Measurements from ENCODE around the gene DDA1.
"Not testable (repeated sequence)": the region's sequence is repeated elsewhere in the genome, so short reads cannot be mapped to it uniquely, and the experiment has no call there.

The DDA1 gene

DNA sequence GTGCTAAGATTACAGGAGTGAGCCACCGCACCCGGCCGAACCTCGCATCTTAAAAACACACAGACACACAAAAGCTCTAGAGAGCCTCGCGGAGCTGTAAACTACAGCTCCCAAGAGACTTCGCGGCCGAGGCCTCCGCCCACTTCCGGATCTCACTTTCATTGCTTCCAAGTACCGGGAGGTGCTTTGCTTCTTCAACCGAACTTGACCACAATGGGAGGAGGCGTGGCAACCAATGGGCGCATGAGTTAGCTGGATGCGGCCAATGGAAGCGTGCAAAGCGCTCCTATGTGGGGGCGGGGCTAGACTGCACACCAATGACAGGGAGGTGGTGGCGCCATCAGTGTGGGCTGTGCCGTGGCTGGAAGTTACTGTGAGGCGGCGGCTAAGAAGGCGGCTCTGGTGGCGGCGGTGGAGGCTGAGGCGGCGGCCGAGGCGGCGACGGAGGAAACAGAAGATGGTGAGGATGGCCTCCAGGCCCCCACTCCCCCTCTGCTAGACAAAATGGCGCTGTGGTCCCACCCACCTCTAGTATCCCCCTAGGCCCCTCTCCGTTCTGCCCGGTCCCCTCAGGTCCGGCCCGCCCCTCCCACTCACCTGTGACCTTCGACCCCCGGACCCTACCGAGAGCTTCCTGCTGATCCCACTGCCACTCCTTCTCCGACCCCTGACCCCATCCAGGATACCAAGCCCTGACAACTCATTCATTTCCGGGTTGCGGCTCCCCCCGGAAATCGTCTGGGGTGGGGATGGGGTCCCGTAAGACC, at the start of gene DDA1:
TSS of gene DDA1 (plus strand) at position 366 of the 767 bp plus-strand sequence. CDS start at position 458, 92 bp downstream.
- peak; percentile 100 for FAIRE-seq

DNA sequence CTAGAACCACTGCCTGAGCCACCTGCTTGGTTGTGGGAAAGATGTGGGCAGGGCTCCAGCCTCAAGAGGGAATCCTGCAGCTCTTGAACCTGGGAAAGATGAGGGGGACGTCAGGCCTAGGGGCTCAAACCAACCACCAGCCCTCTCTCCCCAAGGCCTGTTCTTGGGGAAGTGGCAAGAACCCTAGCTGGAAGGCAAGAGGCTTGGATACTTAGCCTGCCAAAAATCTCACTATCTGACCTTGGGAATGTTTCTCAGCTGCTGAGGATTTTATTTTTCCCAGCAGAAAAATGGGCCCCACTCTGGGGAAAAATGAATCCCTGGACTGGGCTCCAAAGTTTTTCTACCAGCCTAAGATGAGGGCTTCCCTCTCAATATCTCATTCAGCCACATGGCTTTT, 49.4 kb upstream of the DDA1 start:
- FAIRE-seq, result no peak

DNA sequence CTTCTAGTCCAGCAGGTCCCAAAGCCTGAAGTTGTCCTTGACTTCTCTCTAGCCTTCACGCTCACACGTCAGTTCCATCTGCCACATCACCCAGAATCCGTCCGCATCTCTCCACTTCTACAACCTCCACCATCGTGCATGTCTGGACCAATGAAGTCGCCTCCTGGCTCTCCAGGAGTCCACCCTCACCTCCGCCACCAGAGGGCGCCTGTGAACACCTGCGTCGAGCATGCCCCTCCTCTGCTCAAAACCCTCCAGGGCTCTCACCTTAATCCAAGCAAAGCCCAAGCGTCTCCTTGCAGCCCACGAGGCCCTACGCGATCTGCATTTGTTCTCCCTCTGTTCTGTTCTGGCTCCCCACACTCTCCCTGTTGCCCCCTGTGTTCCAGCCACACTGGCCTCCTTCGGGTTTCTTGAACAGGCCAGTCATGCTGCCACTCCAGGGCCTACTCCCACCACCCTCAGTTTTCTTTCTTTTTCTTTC, 48.5 kb upstream of the DDA1 start:
- FAIRE-seq, result no peak

DNA sequence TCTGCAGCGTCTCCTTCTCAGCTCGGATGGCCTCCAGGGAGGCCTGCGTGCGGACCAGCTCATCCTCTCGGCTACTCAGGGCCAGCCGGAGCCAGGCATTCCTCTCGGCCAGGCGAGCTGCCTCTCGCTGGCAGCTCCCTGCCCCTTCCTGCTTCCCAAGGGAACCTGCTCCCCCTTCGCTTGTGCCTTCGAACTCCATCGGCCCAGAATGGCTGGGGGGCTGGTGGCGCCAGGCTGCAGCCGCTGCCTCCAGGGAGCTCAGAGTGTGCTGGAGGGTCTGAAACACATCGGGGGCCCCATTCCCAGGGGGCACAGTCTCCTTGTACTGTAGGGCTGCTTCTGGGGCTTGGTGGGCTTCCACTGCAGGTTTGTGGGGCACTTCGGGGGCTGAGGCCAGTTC, 46.8 kb upstream of the DDA1 start:
- no peak for FAIRE-seq

DNA sequence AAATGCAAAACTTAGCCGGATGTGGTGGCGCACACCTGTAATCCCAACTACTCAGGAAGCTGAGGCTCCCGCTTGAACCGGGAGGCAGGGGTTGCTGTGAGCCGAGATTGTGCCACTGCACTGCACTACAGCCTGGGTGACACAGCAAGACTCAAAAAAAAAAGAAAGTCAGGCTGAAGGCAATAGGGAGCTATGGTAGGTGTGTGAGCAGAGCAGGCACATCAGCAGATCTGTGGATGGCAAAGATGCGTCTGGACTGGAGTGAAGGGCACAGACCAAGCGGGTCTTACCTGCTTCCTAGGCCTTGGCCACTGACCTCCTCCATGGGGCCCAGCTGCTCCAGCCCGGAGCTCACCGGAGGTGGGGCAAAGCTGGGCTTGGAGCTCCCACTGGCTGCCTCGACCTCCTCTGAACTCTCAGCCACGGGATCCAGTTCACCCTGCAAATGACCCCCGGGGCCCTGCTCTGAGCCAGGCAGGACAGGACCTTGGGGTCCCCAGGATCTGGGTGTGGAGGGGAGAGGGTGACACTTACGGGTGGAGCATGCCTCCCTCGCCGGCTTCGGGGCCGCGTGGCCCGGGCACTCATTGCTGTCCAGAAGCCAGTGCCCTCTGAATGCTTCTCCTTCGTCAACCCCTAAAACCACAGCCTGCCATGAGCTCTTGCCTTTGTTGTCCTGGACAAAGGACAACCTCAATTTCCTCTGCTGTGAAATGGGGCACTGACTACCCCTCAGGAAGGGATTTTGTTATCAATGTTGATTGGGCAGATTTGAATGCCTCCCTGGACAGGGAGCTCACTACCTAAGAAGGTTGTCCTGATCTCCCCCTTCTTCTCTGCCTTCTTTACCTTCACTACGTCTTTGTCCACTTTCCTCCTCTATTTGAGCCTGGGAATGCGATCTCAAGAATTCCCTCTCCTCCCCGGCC, 45.4 kb upstream of the DDA1 start:
- no peak for FAIRE-seq

DNA sequence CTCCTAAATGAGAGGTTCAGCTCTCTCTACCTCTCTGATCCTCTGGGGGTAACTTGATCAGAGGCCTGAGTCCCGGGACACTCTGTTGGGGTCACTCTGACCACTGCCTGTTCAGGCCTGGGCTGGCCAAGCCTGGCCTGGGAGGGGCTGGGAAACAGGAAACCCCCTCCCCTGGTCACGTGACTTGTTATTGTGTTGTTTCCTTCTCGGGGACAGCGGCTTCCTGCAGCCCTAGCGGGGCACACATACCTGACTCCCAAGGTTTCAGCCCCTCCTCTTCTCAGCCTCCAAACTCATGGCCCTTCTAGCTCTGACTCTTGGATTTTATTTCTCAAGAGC, 44.8 kb upstream of the DDA1 start, which contains the start of gene USHBP1:
TSS of gene USHBP1 (minus strand) at position 105 of the 339 bp plus-strand sequence. CDS start 446 bp downstream, outside the sequence.
- FAIRE-seq, result no peak

DNA sequence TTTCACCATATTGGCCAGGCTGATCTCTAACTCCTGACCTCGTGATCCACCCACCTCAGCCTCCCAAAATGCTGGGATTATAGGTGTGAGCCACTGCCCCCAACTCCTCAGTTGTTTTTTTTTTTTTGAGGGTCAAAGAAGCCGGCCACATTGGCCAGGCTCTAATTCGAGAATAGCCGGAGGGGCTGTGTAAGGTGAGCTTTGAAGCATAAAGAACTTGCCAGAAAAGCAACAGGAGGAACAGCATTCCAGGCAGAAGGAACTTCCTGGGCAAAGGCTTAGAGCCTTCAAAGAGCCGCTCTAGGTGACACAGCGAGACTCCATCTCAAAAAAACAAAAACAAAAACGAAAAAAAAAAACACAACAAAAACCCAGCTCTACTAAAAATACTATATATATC, 43.3 kb upstream of the DDA1 start:
- no peak for FAIRE-seq

DNA sequence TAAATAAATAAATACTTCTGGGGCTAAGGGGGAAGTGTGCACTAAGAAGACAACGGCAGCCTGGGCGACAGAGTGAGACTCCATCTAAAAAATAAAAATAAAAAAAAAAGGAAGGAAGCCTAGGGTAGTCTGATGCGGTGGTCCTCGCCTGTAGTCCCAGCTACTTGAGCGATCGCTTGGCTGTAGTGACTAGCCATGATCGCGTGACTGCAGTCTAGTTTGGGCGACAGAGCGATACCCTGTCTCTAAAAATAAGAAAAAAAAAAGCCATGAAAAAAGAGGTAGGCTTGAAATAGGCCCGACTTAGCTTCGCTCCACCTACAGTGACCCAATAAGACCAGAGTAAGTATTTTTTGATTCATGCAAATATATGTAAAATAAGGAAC, 42.8 kb upstream of the DDA1 start:
- no peak for FAIRE-seq

DNA sequence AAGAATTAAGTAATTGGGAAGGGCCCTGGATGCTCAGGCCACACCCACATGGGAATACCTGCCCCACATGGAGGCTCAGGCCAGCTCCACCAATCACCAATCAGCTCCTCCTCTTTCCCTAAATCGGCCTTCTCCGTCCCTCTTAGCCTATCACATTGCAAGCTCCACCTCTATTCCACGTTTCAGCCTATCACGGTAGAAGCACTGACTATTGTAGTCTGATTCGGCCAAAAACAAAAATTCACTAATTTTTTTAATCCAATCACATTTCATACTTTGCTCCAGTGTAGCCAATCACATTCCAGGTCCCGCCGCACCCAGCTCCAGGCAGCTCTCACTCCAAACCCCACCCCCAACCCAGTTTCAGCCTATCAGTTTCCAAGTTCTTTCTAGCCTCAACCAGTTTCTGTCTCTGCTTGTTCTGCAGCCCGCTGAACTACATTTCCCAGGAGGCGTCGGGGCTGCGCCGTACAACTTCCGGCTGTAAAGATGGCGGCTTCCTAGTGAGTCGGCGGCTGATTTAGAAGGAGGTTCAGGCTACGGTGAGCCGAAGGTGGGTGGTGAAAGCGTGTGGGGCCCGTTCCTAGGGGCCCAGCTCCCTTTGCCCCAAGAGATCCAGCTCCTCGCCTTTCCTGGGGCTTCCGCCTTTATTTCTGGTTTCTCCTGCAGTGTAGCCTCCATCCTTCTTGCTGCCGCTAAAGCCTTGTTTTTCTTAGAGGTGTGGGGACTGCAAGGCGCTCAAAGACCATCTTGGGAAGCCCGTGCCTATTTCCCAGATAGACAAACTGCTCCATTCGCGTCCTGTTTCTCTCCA, 42.2 kb upstream of the DDA1 start, which contains the start of gene BABAM1:
TSS of gene BABAM1 (plus strand) at position 469 of the 814 bp plus-strand sequence. CDS start 1,364 bp downstream, outside the sequence.
- FAIRE-seq, result peak; percentile 100

DNA sequence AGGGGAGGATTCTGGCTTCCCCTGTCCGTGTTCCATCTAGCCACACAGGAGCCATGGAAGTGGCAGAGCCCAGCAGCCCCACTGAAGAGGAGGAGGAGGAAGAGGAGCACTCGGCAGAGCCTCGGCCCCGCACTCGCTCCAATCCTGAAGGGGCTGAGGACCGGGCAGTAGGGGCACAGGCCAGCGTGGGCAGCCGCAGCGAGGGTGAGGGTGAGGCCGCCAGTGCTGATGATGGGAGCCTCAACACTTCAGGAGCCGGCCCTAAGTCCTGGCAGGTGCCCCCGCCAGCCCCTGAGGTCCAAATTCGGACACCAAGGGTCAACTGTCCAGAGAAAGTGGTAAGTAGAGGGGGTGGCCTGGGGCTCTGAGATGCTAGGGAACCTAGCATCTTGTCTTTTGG, 40.6 kb upstream of the DDA1 start:
- no peak for FAIRE-seq

DNA sequence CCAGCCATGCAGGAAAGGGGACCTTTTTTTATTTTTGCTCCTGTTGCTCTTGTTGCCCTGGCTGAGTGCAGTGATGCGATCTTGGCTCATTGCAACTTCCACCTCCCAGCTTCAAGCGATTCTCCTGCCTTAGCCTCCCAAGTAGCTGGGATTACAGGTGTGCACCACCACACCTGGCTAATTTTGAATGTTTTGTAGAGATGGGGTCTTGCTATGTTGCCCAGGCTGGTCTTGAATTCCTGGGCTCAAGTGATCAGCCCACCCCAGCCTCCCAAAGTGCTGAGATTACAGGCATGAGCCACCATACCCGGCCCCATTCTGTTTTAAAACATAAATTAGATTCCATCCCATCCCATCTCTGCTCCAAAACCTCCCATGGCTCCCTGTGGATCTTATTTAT, 34.5 kb upstream of the DDA1 start:
- not testable (repeated sequence) for FAIRE-seq

DNA sequence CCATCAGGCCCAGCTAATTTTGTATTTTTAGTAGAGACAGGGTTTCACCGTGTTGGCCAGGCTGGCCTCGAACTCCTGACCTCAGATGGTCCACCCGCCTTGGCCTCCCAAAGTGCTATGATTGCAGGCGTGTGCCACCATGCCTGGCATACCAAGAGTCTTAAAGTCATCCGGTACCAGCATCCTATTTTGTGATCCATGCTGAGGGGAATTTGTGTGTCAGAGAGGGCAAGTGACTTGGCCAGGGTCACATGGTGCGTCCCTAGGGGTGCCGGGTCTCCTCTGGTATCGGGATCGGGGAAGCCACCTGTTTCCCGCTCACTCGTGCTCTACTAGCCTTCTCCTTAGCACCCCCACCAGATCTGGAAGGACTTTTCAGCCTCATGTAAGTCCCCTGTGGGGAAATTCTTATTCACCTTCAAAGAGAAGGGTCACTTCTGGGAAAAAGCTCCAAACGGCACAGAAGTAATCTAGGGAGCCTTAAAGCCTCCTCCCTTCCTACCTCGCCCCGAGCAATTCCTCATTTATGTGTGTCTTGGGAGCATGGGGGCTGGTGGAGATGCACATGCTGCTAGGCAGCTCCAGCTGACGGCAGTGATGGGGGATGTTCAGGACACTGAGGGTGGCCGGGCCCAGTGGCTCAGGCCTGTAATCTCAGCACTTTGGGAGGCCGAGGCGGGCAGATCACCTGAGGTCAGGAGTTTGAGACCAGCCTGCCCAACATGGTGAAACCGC, 33.8 kb upstream of the DDA1 start:
- FAIRE-seq, result no peak

DNA sequence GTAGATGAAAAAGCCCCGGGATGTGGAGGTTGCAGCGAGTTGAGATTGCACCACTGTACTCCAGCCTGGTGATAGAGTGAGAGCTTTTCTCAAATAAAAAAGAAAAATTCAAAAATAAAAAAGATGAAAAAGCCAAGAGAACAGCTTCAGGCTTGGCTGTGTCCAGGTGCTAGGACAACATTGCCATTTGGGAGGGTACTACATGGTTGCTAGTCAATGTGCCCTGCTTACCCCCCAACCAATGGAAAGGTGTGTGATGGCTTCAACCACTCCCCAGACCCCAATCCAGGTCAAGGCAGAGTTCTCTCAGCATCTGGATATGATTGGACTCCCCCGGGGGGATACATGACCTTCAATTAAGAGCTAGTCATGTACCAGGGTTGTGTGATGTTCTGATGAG, 29.9 kb upstream of the DDA1 start:
- no peak for FAIRE-seq

DNA sequence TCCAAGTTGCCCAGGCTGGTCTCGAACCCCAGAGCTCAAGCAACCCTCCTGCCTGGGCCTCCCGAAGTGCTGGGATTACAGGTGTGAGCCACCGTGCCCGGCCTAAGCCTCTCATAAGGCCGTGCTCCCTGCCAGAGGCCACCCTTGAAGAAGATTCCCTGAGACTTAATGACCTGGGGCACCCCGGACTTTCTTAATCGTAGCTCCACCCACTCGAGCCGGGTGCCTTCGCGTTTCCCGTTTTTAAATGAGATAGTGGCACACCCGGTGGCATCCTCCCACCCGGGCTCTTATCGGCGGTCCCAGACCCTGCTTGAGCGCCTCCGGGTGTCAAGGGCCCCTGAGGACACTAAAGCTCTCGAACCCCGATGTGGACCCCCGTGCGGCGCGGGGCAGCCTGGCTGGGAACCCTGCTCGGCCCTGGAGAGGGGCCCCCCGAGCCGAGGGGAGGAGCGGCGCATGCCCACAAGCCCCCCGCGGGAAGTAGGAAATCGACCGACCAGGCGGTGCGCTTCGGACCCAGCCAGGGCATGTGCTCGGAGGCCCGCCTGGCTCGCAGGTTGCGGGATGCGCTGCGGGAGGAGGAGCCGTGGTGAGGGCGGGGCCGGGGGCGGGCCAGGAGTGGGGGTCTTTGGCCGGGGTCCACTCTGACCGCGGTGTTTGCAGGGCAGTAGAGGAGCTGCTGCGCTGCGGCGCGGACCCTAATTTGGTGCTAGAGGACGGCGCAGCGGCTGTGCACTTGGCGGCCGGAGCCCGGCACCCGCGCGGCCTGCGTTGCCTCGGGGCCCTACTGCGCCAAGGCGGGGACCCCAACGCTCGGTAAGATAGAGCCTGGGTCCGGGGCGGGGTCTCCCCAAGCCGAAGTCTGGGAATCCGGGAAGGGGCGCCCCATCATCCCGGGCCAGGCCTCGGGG, 27.7 kb upstream of the DDA1 start, which contains the start of gene ANKLE1:
TSS of gene ANKLE1 (plus strand) at position 511 of the 914 bp plus-strand sequence. CDS start at position 531, 20 bp downstream.
- no peak for FAIRE-seq

DNA sequence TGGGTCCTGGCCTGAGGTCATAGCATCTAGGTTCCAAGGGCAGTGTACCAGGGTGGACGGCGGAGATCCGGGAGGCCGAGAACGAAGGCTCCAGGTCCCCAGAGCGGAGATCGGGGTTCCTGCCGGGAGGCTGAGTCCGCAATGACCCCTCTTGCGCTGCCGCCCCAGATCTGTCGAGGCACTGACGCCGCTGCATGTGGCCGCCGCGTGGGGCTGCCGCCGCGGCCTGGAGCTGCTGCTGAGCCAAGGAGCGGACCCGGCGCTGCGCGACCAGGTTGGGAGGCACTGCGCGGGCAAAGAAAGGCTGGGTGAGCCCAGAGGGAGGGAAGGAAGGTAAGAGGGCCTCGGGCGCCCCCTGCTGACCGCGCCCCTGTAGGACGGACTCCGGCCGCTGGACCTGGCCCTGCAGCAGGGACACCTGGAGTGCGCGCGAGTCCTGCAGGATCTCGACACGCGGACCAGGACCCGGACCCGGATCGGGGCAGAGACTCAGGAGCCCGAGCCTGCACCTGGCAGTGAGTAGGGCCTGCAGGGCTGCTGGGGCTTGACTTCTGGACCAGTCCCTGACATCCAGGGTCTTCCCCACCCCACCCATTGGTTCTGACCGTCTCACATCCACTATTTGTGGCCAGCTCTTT, 26.8 kb upstream of the DDA1 start:
- FAIRE-seq, result no peak

DNA sequence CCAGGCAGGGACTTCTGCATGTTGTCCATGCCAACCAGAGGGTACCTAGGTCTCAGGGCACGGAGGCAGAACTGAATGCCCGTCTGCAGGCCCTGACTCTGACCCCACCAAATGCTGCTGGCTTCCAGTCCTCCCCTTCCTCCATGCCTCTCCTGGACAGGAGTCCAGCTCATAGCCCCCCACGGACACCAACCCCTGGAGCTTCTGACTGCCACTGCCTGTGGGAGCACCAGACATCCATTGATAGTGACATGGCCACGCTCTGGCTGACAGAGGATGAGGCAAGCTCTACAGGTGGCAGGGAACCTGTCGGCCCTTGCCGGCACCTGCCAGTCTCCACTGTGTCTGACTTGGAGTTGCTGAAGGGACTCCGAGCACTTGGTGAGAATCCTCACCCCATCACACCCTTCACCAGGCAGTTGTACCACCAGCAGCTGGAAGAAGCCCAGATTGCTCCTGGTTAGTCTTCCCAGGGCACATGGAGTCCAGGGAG, 25.8 kb upstream of the DDA1 start:
- no peak for FAIRE-seq

DNA sequence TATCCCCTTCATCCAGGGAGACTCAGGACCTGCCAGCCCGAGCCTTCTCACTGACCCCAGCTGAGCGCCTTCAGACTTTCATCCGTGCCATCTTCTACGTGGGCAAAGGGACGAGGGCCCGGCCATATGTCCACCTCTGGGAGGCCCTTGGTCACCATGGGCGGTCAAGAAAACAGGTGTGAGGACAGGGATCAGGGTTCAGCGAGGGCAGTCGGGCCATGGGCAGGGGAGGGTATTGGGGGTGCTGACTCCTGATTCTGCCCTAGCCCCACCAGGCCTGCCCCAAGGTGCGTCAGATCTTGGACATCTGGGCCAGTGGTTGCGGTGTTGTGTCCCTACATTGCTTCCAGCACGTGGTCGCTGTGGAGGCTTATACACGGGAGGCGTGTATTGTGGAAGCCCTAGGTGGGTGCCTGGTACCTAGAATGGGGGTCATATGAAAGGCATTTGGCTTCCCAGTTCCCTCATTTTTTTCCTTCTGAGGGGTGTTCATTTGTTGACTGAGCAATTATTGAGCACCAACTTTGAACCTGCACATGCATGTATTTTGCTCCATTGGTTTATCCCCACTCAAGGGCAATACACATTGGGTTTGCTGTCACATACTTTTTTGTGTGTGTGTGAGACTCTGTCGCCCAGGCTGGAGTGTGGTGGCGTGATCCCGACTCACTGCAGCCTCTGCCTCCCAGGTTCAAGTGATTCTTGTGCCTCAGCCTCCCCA, 23.8 kb upstream of the DDA1 start:
- FAIRE-seq, result no peak

DNA sequence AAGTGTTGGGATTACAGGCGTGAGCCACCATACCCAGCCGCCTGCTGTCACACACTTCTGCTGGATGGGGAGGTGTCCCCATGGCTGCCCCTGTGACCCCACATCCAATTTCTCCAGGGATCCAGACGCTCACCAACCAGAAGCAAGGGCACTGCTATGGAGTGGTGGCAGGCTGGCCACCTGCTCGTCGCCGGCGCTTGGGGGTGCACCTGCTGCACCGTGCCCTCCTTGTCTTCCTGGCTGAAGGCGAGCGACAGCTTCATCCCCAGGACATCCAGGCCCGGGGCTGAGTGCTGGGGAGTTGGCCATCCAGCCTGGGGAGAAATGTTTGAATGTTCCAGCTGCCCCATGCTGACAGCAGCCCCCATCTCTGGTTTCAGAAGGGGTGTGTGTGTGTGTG, 23.1 kb upstream of the DDA1 start:
- no peak for FAIRE-seq

DNA sequence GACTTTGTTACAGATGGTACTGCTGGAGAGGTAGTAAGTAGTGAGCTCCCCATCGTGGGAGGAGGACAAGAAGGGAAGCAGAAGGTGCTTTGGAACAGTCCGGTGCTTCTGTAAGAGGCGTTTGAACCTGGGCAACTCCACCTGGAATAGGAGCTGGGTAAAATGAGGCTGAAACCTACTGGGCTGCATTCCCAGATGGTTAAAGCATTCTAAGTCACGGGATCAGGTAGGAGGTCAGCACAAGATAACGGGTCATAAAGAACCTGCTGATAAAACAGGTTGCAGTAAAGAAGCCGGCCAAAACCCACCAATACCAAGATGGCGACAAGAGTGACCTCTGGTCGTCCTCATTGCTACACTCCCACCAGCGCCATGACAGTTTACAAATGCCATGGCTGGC, 22.6 kb upstream of the DDA1 start:
- FAIRE-seq, result no peak

Measured in endometrium (tissue), 2 donors.